GM12891 (cell line): ENCODE data around the gene PSMD13. TPM values are rescaled to one million over a fixed set of nuclear protein-coding genes. Genes with fewer than 3 reads are reported as not detected.
"Not testable (repeated sequence)": the region's sequence is repeated elsewhere in the genome, so short reads cannot be mapped to it uniquely, and the experiment has no call there.

Experiments
- DNase-seq: peaks from one replicate; pipeline ENCODE4 v3.0.0; 2011; ENCODE audit warnings: low spot score; ENCODE audit not compliant: insufficient read length
- FAIRE-seq: peaks from 2 replicates; lab custom pipeline; 2011; peaks lifted over from hg19 to GRCh38; lab: Jason Lieb, UNC
- PAX5 ChIP-seq: IDR thresholded peaks from 2 replicates; pipeline ENCODE4 v1.6.1; 2011; ENCODE audit warnings: low read length, moderate library complexity, mild to moderate bottlenecking; ENCODE audit not compliant: insufficient read depth, severe bottlenecking
- POLR2A ChIP-seq: IDR thresholded peaks from 2 replicates; pipeline ENCODE4 v1.6.1; 2011; ENCODE audit warnings: low read depth, low read length, control low read depth
- POLR2AphosphoS5 ChIP-seq: IDR thresholded peaks from 2 replicates; pipeline ENCODE4 v1.6.1; 2011; ENCODE audit warnings: low read depth, low read length, control low read depth
- POU2F2 ChIP-seq: IDR thresholded peaks from 2 replicates; pipeline ENCODE4 v1.6.1; 2011; ENCODE audit warnings: low read depth, mild to moderate bottlenecking, control low read depth, low read length, moderate library complexity
- SPI1 ChIP-seq: IDR thresholded peaks from 2 replicates; pipeline ENCODE4 v1.6.1; 2011; ENCODE audit warnings: low read depth, low read length, control low read depth
- TAF1 ChIP-seq: IDR thresholded peaks from 2 replicates; pipeline ENCODE4 v1.6.1; 2011; ENCODE audit warnings: low read depth, low read length, control low read depth
- polyA plus RNA-seq: library from polyadenylated mRNA; unstranded; fragments of >200 nt; gene quantifications from one replicate; pipeline ENCODE4 v1.2.1, GENCODE V29; 2012; ENCODE audit warnings: low read depth, missing spikeins, inconsistent platforms; ENCODE audit not compliant: missing spikeins

PSMD13 gene
- polyA plus RNA-seq = 125 TPM

GRCh38 chr11:236774-237767, at the start of gene PSMD13:
PSMD13 (plus strand) TSS chr11:236976; CDS start chr11:237050, 74 bp downstream.
- FAIRE-seq (peak; percentile 99), DNase-seq (peak; percentile 90)
- TF ChIP-seq POLR2AphosphoS5 (peak; percentile 82), POLR2A (peak; percentile 64; the same call in 1 of the 2 replicates), TAF1 (peak; percentile 82), SPI1 (no peak), PAX5 (peak; percentile 14), POU2F2 (no peak)

DNA sequence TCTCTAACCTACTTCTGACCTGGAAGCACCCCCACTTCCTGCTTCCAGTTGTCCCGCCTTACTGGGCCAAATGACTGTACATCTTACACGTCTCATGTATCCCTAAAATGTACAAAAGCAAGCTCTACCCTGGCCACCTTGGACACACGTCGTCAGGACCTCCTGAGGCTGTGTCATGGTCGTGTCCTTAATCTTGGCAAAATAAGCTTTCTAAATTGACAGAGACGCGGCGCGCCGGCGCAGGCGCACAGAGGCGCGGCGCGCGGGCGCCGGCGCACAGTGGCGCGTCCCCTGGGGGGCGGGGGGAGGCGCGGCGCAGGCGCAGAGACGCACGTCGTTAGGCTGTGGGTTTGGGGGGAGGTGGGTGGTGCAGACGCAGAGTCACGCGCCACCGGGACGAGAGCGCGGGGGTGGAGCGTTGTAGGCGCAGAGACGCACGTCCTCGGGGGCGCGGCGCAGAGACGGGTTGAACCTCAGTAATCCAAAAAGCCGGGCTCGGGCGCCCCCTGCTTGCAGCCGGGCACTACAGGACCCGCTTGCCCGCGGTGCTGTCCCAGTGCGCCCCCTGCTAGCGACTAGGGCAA, 47.5 kb upstream of the PSMD13 start:
- DNase-seq, FAIRE-seq: not testable (repeated sequence)

DNA sequence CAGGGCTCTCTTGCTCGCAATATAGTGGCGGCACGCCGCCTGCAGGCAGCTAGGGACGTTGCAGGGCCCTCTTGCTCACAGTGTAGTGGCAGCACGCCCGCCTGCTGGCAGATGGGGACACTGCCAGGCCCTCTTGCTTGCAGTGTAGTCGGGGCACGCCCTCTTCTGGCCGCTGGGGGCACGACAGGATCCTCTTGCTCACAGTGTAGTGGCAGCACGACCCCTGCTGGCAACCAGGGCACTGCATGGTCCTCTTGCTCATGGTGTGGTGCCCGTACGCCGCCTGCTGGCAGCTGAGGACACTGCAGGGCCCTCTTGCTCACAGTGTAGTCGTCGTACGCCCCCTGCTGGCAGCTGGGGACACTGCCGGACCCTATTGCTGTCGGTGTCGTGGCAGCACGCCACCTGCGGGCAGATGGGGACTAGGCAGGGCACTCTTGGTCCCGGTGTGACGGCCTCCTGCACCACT, 46.9 kb upstream of the PSMD13 start:
- not testable (repeated sequence) for FAIRE-seq, DNase-seq

DNA sequence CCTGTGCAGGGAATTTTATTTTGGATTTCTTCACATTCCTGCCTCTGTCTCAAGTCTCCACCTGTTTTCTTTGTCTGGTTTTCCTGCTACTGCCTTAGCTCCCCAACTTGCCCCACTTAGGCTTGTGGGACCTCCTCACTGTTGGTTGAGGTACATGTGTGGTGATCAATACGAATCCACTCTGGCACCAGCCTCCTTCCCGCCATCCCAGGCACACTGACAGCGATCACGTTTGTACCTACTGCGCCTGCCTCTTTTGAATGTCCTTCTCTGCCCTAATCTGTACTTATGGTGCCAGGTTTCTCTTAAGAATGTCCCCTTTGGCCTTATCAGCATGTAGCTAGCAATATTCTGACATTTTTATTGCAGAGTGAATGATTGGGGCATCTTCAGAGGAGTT, 46.2 kb upstream of the PSMD13 start:
- DNase-seq = not testable (repeated sequence)
- FAIRE-seq = peak; percentile 26

DNA sequence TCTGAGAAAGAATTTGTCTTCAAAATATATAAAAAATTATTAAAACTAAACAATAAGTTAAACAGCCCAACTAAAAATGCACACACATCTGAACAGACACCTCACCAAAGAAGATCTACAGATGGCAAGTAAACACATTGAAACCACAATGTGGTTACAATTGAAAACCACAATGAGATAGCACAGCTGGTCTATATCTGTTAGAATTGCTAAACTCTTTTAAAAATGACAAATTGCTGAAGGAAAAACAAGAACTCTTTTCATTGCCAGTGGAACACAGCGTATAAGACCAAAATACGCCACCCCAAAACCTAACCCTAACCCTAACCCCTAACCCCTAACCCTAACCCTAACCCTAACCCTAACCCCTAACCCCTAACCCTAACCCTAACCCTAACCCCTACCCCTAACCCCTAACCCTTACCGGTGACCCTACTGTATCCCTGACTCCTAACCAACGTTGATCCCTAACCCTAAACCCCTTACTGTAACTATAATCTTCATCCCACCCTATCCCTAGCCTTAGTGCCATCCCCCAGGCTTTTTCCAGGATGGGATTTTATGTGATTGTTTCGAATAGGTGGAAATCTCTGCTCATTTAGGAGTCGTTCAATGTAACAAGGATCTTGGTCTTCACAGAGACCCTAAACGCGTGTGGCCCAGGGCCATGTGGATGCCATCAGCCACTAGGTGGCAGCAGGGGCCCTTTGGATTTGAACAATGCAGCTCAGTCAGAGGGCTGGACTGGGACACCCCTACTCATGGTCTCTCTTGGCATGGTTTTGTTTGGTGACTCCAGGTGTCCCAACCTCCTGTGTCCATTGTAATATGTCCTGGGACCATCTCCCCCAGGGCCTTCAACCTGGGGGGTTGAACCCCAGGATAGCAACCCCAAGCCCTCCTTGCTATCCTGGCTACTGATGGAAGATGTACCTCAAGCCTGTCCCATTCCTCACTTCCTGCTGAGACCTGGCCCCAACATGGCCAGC, 45.0 kb upstream of the PSMD13 start:
- peak; percentile 98 for FAIRE-seq
- not testable (repeated sequence) for DNase-seq

DNA sequence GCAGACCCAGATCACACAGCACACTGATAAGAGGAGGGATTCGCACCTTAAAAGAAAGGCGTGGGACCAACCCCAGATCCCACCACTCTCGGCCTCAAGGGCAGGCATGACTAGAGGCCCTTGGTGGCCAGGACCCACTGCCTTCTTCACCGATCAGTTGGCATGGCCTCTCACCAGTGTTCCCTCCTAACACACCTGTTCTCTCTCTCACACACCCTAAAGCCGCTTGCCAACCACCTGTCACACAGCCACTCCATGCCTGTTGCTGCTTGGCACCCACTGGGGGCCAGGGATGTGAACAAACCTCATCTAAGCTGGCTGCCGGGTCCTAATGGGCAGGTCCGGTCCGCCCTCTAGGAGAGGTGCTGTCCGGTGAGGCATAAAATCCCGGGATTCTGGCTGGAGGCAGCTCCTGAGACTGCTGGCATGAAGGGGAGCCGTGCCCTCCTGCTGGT, 44.1 kb upstream of the PSMD13 start, which contains the start of gene SCGB1C1:
Gene SCGB1C1, plus strand, starts transcription at position 405 of the 455 bp plus-strand sequence. Its CDS starts 22 bp downstream, at position 427.
- DNase-seq = not testable (repeated sequence)

DNA sequence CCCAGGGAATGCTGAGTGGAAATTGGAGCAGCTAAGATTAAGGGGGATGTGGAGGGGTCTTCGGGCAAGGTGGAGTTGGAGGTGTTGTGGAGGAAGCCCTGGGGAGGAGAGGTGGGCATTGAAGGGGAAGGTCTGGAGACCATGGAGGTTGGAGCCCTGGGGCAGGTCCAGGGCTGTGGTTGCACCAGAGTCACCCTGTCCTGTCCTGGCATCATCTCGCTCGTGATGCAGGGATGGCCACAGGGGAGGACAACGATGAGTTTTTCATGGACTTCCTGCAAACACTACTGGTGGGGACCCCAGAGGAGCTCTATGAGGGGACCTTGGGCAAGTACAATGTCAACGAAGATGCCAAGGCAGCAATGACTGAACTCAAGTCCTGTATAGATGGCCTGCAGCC, 43.3 kb upstream of the PSMD13 start:
- FAIRE-seq = not testable (repeated sequence)

More for the DNA sequence above, 44.1 kb upstream of the PSMD13 start, which contains the start of gene SCGB1C1:
- not testable (repeated sequence) for FAIRE-seq

DNA sequence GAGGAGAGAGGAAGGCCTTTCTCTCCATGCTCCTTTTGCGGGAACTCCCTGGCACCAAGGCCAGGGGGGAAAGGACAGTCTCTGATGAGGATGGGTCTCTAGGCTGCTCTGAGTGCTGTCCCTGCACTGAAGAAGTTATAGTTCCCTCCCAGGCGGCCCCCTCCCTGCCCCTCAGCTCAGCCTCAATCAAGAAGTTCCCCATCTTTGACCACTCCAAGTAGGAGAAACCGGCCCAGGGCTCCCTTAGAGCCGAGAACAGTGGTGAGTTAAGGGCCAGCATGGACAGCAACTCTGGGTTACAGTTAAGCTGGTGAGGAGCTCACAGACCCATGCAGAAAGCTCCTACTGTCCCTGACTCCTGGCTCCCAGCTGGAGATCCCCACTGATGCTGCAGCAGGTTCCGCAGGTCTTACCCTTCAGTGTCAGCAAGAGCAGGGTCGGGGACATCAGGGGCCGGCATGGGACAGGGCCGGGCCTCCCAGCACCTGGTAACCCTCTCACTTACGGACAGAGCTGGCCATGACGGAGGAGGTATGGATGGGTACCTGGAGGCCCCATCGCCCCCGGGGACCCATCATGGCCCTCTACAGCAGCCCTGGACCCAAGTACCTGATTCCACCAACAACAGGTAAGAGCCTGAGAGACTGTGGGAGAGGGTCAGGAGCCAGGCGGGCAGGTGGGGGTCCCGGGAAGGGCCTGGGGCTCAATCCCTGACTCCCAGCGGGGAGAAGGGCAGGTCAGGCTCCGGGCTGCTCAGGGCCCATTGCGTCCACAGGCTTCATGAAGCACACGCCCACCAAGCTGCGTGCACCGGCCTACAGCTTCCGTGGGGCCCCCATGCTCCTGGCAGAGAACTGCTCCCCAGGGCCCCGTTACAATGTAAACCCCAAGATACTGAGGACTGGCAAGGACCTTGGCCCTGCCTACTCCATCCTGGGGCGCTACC, 39.7 kb upstream of the PSMD13 start:
- FAIRE-seq = no peak
- no peak for DNase-seq

More for the DNA sequence above, 43.3 kb upstream of the PSMD13 start:
- DNase-seq = not testable (repeated sequence)

GRCh38 chr11:197741-198235, 39.0 kb upstream of the PSMD13 start:
- no peak for TF ChIP-seq TAF1
- no peak for TF ChIP-seq PAX5
- no peak for TF ChIP-seq POLR2AphosphoS5
- TF ChIP-seq POLR2A = no peak
- no peak for TF ChIP-seq SPI1
- no peak for TF ChIP-seq POU2F2
- DNase-seq = no peak
- FAIRE-seq = no peak

More for the DNA sequence above, 39.7 kb upstream of the PSMD13 start:
- TF ChIP-seq SPI1 (no peak), PAX5 (no peak), POLR2AphosphoS5 (no peak), POU2F2 (no peak), POLR2A (no peak), TAF1 (no peak)
